Keratinocyte (primary cell): Measurements from ENCODE around the gene SLC35E2B. TPM values are rescaled to one million over a fixed set of nuclear protein-coding genes. Genes with fewer than 3 reads are reported as not detected.

Experiments
- DNase-seq: peaks from one replicate; pipeline ENCODE4 v3.0.0-alpha.2; 2011; ENCODE audit warnings: low read depth, missing footprints, low spot score
- FAIRE-seq: peaks from 2 replicates; lab custom pipeline; 2011; peaks lifted over from hg19 to GRCh38; lab: Jason Lieb, UNC
- H2AFZ ChIP-seq: 2 replicates; pipeline ENCODE4 v1.6.0; 2012; ENCODE audit warnings: low read length, control low read depth, inconsistent platforms; ENCODE audit not compliant: control insufficient read depth
- H3K27ac ChIP-seq: 2 replicates; pipeline ENCODE4 v1.5.1; 2011; ENCODE audit warnings: low read length; ENCODE audit not compliant: control insufficient read depth, insufficient read depth
- H3K27me3 ChIP-seq: 3 replicates; pipeline ENCODE4 v1.6.0; 2011; ENCODE audit warnings: low read length; ENCODE audit not compliant: control insufficient read depth, insufficient read depth; ENCODE audit errors: extremely low read depth
- H3K36me3 ChIP-seq, 2 experiments: 2 replicates in 1 of 2; 3 replicates in 1 of 2; pipeline ENCODE4 v1.5.1; 2011; ENCODE audit warnings: low read length in 2 of 2, mild to moderate bottlenecking in 1 of 2; ENCODE audit not compliant: control insufficient read depth in 2 of 2, insufficient read depth in 2 of 2; ENCODE audit errors: extremely low read depth in 1 of 2
- H3K4me1 ChIP-seq: 3 replicates; pipeline ENCODE4 v1.5.1; 2011; ENCODE audit warnings: low read length; ENCODE audit not compliant: control insufficient read depth, insufficient read depth; ENCODE audit errors: extremely low read depth
- H3K4me2 ChIP-seq: 3 replicates; pipeline ENCODE4 v1.6.0; 2011; ENCODE audit warnings: low read depth, low read length; ENCODE audit not compliant: control insufficient read depth, insufficient read depth; ENCODE audit errors: extremely low read depth
- H3K4me3 ChIP-seq, 3 experiments: fragments of 200-600 bp in 1 of 3; sonication (generic) in 1 of 3; 2 replicates in 2 of 3; 3 replicates in 1 of 3; pipeline ENCODE4 v1.5.1; 2011 to 2016; ENCODE audit warnings: low read length in 3 of 3, mild to moderate bottlenecking in 3 of 3, control low read depth in 2 of 3, inconsistent platforms in 1 of 3, low read depth in 1 of 3, mixed read lengths in 1 of 3, mixed run types in 1 of 3, moderate library complexity in 1 of 3; ENCODE audit not compliant: control insufficient read depth in 2 of 3, insufficient read depth in 2 of 3; ENCODE audit errors: extremely low read depth in 1 of 3
- H3K79me2 ChIP-seq: 2 replicates; pipeline ENCODE4 v1.6.0; 2012; ENCODE audit warnings: low read length; ENCODE audit not compliant: control insufficient read depth, insufficient read depth
- H3K9ac ChIP-seq: 3 replicates; pipeline ENCODE4 v1.6.0; 2011; ENCODE audit warnings: low read length; ENCODE audit not compliant: control insufficient read depth, insufficient read depth; ENCODE audit errors: extremely low read depth
- H3K9me1 ChIP-seq: 3 replicates; pipeline ENCODE4 v1.6.0; 2011; ENCODE audit warnings: low read length; ENCODE audit not compliant: control insufficient read depth, insufficient read depth; ENCODE audit errors: extremely low read depth
- H3K9me3 ChIP-seq: 2 replicates; pipeline ENCODE4 v1.5.1; 2012; ENCODE audit warnings: low read depth, low read length; ENCODE audit not compliant: control insufficient read depth
- H4K20me1 ChIP-seq: 3 replicates; pipeline ENCODE4 v1.6.0; 2011; ENCODE audit warnings: low read length; ENCODE audit not compliant: control insufficient read depth, insufficient read depth; ENCODE audit errors: extremely low read depth
- EZH2 ChIP-seq: IDR thresholded peaks from one replicate; pipeline ENCODE4 v1.6.1; 2012; ENCODE audit warnings: inconsistent platforms, mild to moderate bottlenecking, low read length, moderate library complexity
- dilution Hi-C: fragments of 300-500 bp; cut with MboI; formaldehyde crosslinking; loops from one replicate; pipeline ENCODE4 v1.7.0; 2020; ENCODE audit warnings: low sequenced_read_pairs; ENCODE audit not compliant: extremely low pct_ligation_motif_present
- polyA plus RNA-seq, 5 experiments: library from polyadenylated mRNA; depleted of rRNA in 3 of 5; stranded (reverse) in 3 of 5; stranded (forward) in 1 of 5; unstranded in 1 of 5; fragments of >200 nt; gene quantifications; 1 replicate in 1 of 5; 2 replicates in 3 of 5; 3 replicates in 1 of 5; pipeline versions ENCODE4 v1.2.1 to v1.2.3, GENCODE V29; 2011 to 2012; ENCODE audit warnings: missing spikeins in 2 of 5, low read depth in 1 of 5, low replicate concordance in 1 of 5
- TF ChIP-seq, protein P1 (sequence below), 3 experiments: IDR thresholded peaks in 1 of 3; conservative IDR thresholded peaks in 1 of 3; optimal IDR thresholded peaks in 1 of 3; 2 replicates in 2 of 3; 3 replicates in 1 of 3; pipeline versions ENCODE3 to v1.5.1; 2011; ENCODE audit warnings: low read length in 3 of 3, mild to moderate bottlenecking in 3 of 3, moderate library complexity in 2 of 3, control low read depth in 1 of 3, inconsistent platforms in 1 of 3; ENCODE audit not compliant: insufficient read depth in 2 of 3; ENCODE audit errors: extremely low read depth in 1 of 3

Gene SLC35E2B
- polyA plus RNA-seq, 1 donor (not counting 4 experiments of a cell fraction or from before 2014, with no cell fraction given), result 10.3 TPM

DNA sequence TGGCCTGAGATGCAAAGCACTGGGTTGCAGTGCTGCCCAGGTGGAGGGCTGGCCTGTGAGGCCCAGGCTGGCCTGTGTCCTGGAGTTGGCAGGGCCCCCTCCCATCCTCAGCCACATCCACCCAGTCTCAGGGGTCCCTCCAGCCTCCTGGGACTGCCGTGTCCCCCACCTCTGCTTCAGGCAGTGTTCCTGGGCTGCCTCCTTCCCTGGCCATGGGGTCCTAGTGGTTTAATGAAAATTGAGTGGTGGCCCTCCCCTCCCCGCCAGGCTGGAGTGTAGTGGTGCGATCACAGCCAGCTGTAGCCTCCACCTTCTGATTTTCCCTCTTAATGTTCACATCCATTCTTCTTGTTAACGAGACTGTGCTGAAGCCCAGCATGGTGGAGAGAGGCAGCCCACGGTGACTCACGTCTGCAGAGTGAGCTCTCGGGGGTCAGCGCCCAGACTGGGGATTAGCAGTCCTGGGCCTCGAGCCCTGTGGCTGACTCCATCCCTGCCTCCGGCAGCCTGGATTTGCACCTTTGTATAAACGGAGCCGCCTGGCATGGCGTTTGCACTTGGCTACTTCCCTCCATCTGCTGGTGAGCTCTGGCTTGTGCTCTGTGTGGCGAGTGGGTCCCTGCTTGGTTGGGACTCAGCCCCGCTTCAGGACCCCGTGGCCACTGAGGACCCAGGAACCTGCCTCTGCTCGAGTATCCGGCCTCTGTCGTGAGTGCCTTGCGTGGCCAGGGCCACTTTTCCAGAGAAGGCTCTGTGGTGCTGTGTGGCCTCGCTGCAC is 70.4 kb downstream of the SLC35E2B start:
- no peaks in the 10 kb centered on the region for H3K9me3 ChIP-seq
- peaks cover 3% of the 10 kb centered on the region for H3K4me1 ChIP-seq
- H3K4me2 ChIP-seq, result no peak overlapping the region
- H2AFZ ChIP-seq, result no peak overlapping the region
- FAIRE-seq, result no peak
- no peaks in the 10 kb centered on the region for H3K79me2 ChIP-seq
- H3K4me3 ChIP-seq, result no peak overlapping the region
- no peaks in the 10 kb centered on the region for H3K27me3 ChIP-seq
- dilution Hi-C loops, result no loop called here
- no peak overlapping the region for H3K9ac ChIP-seq
- no peaks in the 10 kb centered on the region for H4K20me1 ChIP-seq
- DNase-seq, result no peak
- H3K36me3 ChIP-seq, result peaks cover 0 to 3% of the 10 kb centered on the region in 2 experiments
- TF ChIP-seq EZH2, result no peak
- TF ChIP-seq, protein P1, sequence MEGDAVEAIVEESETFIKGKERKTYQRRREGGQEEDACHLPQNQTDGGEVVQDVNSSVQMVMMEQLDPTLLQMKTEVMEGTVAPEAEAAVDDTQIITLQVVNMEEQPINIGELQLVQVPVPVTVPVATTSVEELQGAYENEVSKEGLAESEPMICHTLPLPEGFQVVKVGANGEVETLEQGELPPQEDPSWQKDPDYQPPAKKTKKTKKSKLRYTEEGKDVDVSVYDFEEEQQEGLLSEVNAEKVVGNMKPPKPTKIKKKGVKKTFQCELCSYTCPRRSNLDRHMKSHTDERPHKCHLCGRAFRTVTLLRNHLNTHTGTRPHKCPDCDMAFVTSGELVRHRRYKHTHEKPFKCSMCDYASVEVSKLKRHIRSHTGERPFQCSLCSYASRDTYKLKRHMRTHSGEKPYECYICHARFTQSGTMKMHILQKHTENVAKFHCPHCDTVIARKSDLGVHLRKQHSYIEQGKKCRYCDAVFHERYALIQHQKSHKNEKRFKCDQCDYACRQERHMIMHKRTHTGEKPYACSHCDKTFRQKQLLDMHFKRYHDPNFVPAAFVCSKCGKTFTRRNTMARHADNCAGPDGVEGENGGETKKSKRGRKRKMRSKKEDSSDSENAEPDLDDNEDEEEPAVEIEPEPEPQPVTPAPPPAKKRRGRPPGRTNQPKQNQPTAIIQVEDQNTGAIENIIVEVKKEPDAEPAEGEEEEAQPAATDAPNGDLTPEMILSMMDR (optimal IDR thresholded peaks at IDR 0.05 in 1 of 3, IDR thresholded peaks at IDR 0.05 in 1 of 3, conservative IDR thresholded peaks at IDR 0.05 in 1 of 3; ENCODE audit: extremely low read depth in 1 of 3, insufficient read depth in 2 of 3, low read length in 3 of 3), result no peak
- no peaks in the 10 kb centered on the region for H3K9me1 ChIP-seq
- no peak overlapping the region for H3K27ac ChIP-seq

DNA sequence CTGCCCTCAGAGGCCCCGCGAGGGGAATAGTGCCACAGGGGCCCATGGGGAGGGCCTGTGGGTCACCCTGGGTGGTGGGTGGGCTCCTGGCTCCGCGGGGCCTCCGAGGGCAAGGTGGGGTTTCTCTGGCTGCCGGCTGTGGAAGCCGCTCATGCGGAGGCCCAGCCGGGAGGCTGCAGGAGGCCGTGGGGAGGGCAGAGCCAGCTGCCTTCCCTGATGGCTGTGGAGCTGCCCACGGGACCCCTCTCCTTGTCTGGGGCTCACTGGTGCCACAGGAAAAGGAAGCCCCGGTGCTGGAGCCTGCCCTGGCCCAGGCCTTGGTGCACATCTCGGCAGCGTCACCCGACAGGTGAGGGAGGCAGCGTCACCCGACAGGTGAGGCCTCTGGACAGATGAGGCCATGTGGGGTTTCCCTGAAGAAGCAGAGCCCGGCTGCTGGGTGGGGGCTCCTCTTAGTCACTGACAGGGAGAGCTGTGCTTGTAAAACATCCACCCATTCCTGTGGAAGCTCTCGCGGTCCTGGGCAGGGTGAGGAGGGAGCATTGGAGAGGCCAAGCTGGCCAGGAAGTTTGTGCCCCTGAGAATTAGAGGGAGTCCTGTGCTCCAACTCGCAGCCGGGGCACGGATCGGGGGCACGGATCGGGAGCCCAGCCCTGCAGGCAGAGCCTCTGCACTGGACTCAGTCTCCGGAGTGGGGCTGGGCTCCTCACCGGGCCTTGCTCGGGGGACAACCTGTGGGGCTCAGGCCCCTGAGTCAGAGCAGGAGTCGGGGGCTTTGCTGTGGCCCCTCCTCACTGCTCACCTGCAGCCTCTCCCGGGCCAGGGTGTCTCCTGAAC is 71.2 kb downstream of the SLC35E2B start:
- H3K4me2 ChIP-seq, result no peak overlapping the region
- H3K9ac ChIP-seq, result no peak overlapping the region
- peaks cover 0 to 3% of the 10 kb centered on the region in 2 experiments for H3K36me3 ChIP-seq
- TF ChIP-seq EZH2, result no peak
- TF ChIP-seq, protein P1 (optimal IDR thresholded peaks at IDR 0.05 in 1 of 3, IDR thresholded peaks at IDR 0.05 in 1 of 3, conservative IDR thresholded peaks at IDR 0.05 in 1 of 3; ENCODE audit: extremely low read depth in 1 of 3, insufficient read depth in 2 of 3, low read length in 3 of 3), result no peak
- no peaks in the 10 kb centered on the region for H3K9me1 ChIP-seq
- H2AFZ ChIP-seq, result no peak overlapping the region
- no peaks in the 10 kb centered on the region for H4K20me1 ChIP-seq
- H3K27ac ChIP-seq, result no peak overlapping the region
- peaks cover 7% of the 10 kb centered on the region for H3K79me2 ChIP-seq
- FAIRE-seq (no peak), DNase-seq (no peak)
- H3K4me1 ChIP-seq, result peaks cover 6% of the 10 kb centered on the region
- dilution Hi-C loops, result no loop called here
- H3K9me3 ChIP-seq, result no peaks in the 10 kb centered on the region
- H3K4me3 ChIP-seq, result no peak overlapping the region
- H3K27me3 ChIP-seq, result no peaks in the 10 kb centered on the region
